NCI-H2029 (cell line): Measurements from ENCODE around the gene NPAS3.

Experiments used
- DNase-seq: peaks from one replicate; lab custom pipeline; 2025; lab: John Stamatoyannopoulos, UW

The NPAS3 gene

GRCh38 chr14:33642691-33643244 lies 704.1 kb downstream of the NPAS3 start:
- no peak for DNase-seq

GRCh38 chr14:33643426-33644181 lies 704.9 kb downstream of the NPAS3 start:
- DNase-seq, result no peak

DNA sequence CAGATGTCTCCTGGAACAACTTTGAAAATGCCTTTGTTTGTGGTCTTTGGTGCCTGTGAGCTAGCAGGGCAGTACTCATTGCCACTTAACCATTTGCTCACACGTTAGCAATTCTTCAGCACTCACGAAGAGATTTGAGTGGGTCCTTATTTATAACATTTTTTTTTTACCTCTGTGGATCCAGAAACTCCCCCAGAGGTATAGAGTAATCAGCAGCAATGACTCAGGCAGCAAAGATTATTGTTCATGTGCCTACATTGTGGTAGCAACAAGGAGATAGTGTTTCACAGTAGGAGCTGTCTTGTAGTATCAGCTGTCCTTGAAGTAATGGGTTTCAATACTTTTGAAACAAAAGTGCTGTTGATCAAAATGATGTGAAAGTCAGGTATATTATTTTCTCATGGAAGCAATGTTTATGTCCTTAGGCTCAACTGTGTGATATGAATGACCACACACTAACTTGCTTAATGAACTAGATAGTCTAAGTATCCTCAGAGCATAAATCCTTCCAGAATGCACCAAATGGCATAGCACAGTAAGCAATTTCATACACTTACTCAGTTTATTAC lies 708.1 kb downstream of the NPAS3 start:
- no peak for DNase-seq

DNA sequence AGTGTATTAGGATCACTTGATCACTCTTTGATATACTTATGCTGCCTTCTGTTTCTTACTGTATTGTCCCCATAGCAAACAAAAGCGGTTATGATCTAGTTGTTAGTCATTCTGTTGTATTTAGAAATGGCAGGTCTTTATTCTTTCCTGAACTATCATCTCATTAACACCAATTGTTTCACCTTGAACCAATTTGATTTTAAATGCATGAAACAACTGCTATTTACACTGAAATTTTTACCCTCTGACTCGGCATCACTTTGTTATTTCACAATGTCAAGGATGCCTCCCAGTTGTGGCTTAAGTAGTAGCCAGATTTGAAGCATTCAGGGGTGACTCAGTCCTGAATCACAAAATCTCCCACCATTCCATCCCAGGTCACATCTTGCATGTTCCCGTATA lies 708.7 kb downstream of the NPAS3 start:
- DNase-seq, result no peak

- no peak for DNase-seq
Observed at GRCh38 chr14:33650430-33650829, 711.8 kb downstream of the NPAS3 start.

GRCh38 chr14:33652566-33653307 lies 714.1 kb downstream of the NPAS3 start:
- DNase-seq, result no peak

- no peak for DNase-seq
Observed at GRCh38 chr14:33653308-33653695, 714.6 kb downstream of the NPAS3 start.

DNA sequence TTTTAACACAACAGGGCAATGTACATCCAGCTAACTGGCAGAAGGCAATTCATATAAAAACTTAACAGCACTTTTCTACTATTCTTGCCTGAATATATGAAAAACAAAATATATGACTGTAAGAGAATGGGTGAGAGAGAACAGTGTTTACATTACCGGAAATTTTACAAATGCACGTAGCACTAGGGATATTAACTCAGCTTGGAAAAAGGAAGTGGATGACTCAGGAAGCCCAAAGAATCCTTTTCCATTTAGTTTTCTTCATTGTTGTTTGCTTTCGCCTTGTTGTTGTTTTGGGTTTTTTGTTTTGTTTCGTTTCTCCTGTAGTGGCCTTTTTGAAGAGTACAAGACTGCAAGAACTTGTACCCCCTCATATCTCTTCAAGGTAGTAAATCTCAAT lies 716.7 kb downstream of the NPAS3 start:
- no peak for DNase-seq

- DNase-seq, result no peak
Observed at GRCh38 chr14:33657476-33657875, 718.8 kb downstream of the NPAS3 start.

- DNase-seq, result no peak
Observed at GRCh38 chr14:33660248-33660647, 721.6 kb downstream of the NPAS3 start.

- DNase-seq, result no peak
Observed at GRCh38 chr14:33661101-33661500, 722.4 kb downstream of the NPAS3 start.

DNA sequence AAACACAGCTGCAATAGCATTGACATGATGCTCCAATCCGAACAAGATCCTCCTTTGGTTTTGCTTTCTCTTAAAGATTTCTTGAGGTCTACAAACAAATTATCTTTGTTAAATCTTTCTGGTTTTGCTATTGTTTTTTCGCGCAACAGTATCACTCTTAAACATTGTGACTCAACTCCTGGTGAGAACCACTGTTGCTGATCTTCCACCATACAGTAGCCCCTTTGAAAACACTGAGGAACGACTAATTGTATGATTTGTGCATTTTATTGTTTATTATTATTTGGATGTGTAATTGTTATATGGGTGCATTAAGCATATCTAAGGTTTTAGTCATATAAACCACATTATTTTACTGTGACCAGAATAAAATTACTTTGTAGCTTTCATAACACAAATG lies 729.4 kb downstream of the NPAS3 start:
- no peak for DNase-seq

DNA sequence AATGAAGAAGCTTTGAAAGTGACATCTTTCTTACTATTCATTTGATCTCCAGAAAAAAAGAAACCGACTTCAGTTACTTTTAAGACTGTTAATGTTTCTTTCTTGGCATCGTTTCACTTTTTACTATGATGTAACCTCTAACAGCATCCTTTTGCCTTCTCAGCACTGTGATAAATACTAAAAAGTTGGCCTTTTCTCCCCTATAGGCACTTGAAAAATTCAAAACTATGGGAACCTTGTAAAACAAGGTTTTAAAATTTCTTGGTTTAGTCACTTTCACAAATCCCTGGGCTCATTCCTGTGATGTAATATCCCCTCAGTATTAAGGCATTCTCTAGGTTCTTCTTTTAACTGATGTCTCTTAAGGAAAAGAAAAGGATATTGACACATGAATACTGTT lies 730.4 kb downstream of the NPAS3 start:
- DNase-seq, result no peak

- DNase-seq, result no peak
Observed at GRCh38 chr14:33670235-33670634, 731.6 kb downstream of the NPAS3 start.

DNA sequence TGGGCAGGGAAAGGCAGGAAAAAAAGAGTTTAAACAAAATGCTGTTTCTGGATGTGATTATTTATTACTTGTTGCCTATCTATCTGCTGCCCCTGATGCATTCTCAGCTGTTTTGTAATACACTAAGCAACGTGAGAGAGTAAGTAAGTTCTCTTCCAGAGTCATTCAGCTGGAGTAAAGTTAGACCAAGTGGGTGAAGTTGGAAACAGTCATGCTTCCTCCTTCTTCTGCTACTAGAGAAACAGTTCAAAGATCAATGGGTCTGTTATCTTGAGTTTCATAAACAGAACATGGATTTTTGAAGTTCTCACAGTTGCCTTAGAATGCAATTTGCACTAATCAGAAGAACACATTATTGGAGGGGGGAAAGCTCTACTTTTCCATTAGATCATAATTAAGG lies 732.9 kb downstream of the NPAS3 start:
- no peak for DNase-seq

DNA sequence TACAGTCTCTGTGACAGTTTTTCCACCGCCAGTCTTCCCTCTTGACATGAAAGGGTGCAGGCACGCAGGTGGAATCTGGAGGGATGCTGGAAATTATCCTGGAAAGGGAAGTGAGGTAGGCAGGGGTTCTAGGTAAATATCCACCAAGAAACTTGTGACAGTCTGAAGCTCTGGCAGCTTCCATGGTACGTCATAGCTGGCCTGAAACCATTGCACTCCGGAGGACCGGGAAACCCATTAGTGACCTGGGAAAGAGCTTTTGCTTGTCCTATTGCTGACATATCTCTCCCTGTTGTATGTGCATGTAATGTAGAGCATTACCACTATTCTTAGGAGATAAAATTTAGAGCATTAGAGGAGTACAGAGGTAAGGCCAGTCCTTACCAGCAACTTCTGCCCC lies 736.2 kb downstream of the NPAS3 start:
- no peak for DNase-seq

- DNase-seq, result no peak
Observed at GRCh38 chr14:33675415-33676130, 736.9 kb downstream of the NPAS3 start.

DNA sequence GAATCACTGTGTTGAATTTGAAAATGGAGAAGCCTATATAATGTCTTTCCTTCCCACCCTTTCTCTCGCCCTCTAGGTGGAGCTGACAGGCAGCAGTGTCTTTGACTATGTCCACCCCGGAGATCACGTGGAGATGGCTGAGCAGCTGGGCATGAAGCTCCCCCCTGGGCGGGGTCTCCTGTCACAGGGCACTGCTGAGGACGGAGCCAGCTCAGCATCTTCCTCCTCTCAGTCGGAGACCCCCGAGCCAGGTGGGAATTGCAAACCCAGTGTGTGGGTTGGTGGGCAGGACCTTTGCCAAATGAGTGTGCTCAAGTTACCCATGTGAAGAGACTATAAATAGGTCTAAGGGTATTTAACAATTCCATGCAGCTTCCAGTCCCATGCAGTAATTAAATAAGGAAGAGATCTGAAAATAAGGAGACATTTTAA lies 737.5 kb downstream of the NPAS3 start:
- peak; percentile 100 for DNase-seq

DNA sequence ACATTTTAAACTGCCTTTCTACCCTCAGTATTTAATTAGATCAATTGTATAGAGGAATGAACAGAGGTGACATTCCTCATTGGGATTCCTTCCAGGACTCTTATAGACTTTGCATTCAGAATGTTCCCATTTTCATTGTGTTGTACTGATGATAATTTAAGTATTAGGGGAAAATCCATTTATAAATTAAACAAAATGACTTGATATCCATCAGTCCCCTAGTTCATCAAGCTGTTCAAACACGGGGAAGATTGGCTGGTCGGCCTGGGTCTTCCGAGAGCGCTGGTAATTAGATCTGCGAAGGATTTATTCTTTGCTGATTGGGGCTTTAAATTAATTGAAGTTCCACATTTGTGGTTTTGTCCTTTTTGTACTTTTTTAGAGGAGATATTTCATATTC lies 738.2 kb downstream of the NPAS3 start:
- DNase-seq, result no peak

GRCh38 chr14:33678005-33678404 lies 739.3 kb downstream of the NPAS3 start:
- no peak for DNase-seq

DNA sequence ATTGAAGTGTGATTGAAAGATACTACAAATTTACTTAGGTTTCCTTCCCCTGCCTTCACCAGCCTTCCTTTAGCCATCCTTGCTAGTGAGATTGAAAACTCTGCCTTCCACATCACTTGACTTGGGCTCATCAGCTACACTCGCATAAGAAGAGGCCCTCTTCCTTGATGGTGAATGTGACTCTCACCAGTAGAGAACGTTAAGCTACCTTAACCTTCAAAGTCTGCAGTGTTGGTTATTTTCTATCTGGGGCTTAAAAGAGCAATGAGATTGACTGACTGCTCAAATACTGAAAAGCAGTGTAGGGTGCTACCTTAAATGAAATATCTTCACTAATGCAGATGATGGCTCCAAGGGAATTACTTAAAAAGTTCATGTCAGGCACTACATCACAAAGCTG lies 740.3 kb downstream of the NPAS3 start:
- DNase-seq, result no peak
